H1 (cell line): ENCODE measurements around the gene DOCK8. TPM values are rescaled to one million over a fixed set of nuclear protein-coding genes. Genes with fewer than 3 reads are reported as not detected.

Experiments
- BACH1 ChIP-seq: IDR thresholded peaks from 2 replicates; pipeline ENCODE4 v1.6.1; 2012; ENCODE audit warnings: low read length, improper control_type of control experiment
- CBX8 ChIP-seq: fragments of 300-800, 300-1000 bp; sonication (generic); IDR thresholded peaks from 2 replicates; pipeline ENCODE4 v1.7.1; 2016; ENCODE audit warnings: low read depth, low read length, borderline replicate concordance
- CTCF ChIP-seq, 3 experiments: IDR thresholded peaks; 1 replicate in 2 of 3; 2 replicates in 1 of 3; pipeline versions ENCODE4 v1.5.1 to v1.6.1; 2011; ENCODE audit warnings: low read length in 3 of 3, mild to moderate bottlenecking in 3 of 3, inconsistent platforms in 2 of 3, low read depth in 1 of 3, moderate library complexity in 1 of 3; ENCODE audit not compliant: insufficient read depth in 1 of 3; ENCODE audit errors: control extremely low read depth in 1 of 3
- EZH2 ChIP-seq: fragments of 200-600 bp; sonication (generic); IDR thresholded peaks from 2 replicates; pipeline ENCODE4 v1.7.1; 2012; ENCODE audit warnings: low read depth, mild to moderate bottlenecking, moderate library complexity, low read length, inconsistent platforms; ENCODE audit not compliant: severe bottlenecking
- KDM1A ChIP-seq: fragments of 200-600, 300-600 bp; sonication (generic); IDR thresholded peaks from 2 replicates; pipeline ENCODE4 v1.7.1; 2016; ENCODE audit warnings: mild to moderate bottlenecking, low read length, borderline replicate concordance
- SRF ChIP-seq: IDR thresholded peaks from 2 replicates; pipeline ENCODE4 v1.6.1; 2011; ENCODE audit warnings: mild to moderate bottlenecking, low read depth, low read length, moderate library complexity
- SUZ12 ChIP-seq: fragments of 200-600 bp; sonication (generic); IDR thresholded peaks from 2 replicates; pipeline ENCODE4 v1.6.1; 2012; ENCODE audit warnings: mild to moderate bottlenecking, inconsistent platforms, low read length, moderate library complexity, mixed read lengths
- polyA plus RNA-seq, 7 experiments: library from polyadenylated mRNA; depleted of rRNA in 3 of 7; stranded (reverse) in 5 of 7; unstranded in 2 of 7; fragments of >200 nt in 5 of 7; fragments of 200-250 nt in 2 of 7; gene quantifications; 1 replicate in 5 of 7; 2 replicates in 1 of 7; 4 replicates in 1 of 7; pipeline versions ENCODE4 v1.2.1 to v1.2.3, GENCODE V29; 2011 to 2013; ENCODE audit warnings: missing spikeins in 2 of 7, mixed read lengths in 2 of 7
- total RNA-seq: library from RNA; stranded (reverse); fragmentation: NEBNext Ultra II Directional; extraction: Animal tissue kit (Norgen Biotek cat#: 25700); gene quantifications from 2 replicates; pipeline ENCODE4 v1.2.1, GENCODE V29; 2021

The DOCK8 gene
- total and polyA plus RNA-seq, 2 of the 8 experiments (the other 6 are each of a cell fraction or from before 2014, with no cell fraction given) = 0.57 to 2.0 TPM

GRCh38 chr9:304106-304505 lies 89.4 kb downstream of the DOCK8 start (continued):
- no peak for TF ChIP-seq CTCF (IDR thresholded peaks at IDR 0.05; ENCODE audit: control extremely low read depth in 1 of 3, insufficient read depth in 1 of 3, low read depth in 1 of 3, low read length in 3 of 3)
- TF ChIP-seq CBX8 = no peak
- no peak for TF ChIP-seq BACH1
- no peak for TF ChIP-seq EZH2
- no peak for TF ChIP-seq KDM1A
- TF ChIP-seq SRF = no peak
- TF ChIP-seq SUZ12 = no peak
